H9 (cell line): ENCODE results near the gene TTC9C. TPM values are rescaled to one million over a fixed set of nuclear protein-coding genes. Genes with fewer than 3 reads are reported as not detected.
A peak's percentile ranks its signal among the peaks of the same experiment; 100 is the strongest.

Experiments used
- DNase-seq: peaks from one replicate; pipeline ENCODE4 v3.0.0-alpha.2; 2017
- H2AFZ ChIP-seq: one replicate; pipeline ENCODE4 v1.6.1; 2013; ENCODE audit warnings: mild to moderate bottlenecking, low read length, control low read depth, moderate library complexity
- H2AK5ac ChIP-seq: 2 replicates; pipeline ENCODE4 v1.6.1; 2013; ENCODE audit warnings: low read length, control low read depth, mixed read lengths; ENCODE audit not compliant: insufficient read length
- H2BK120ac ChIP-seq: one replicate; pipeline ENCODE4 v1.6.1; 2013; ENCODE audit warnings: low read depth, mild to moderate bottlenecking, low read length, control low read depth, inconsistent platforms; ENCODE audit not compliant: poor library complexity, severe bottlenecking
- H2BK12ac ChIP-seq: 2 replicates; pipeline ENCODE4 v1.6.1; 2013; ENCODE audit warnings: low read length, control low read depth, mixed read lengths, low read depth; ENCODE audit not compliant: insufficient read length
- H2BK15ac ChIP-seq: 2 replicates; pipeline ENCODE4 v1.6.1; 2013; ENCODE audit warnings: low read depth, low read length, control low read depth
- H2BK20ac ChIP-seq: one replicate; pipeline ENCODE4 v1.6.1; 2013; ENCODE audit warnings: low read depth, mild to moderate bottlenecking, low read length, control low read depth, inconsistent platforms; ENCODE audit not compliant: poor library complexity, severe bottlenecking
- H2BK5ac ChIP-seq: 2 replicates; pipeline ENCODE4 v1.6.1; 2013; ENCODE audit warnings: low read length, control low read depth, mixed read lengths; ENCODE audit not compliant: insufficient read length
- H3K14ac ChIP-seq: 2 replicates; pipeline ENCODE4 v1.6.1; 2013; ENCODE audit warnings: low read length, control low read depth; ENCODE audit not compliant: insufficient read depth
- H3K18ac ChIP-seq: 2 replicates; pipeline ENCODE4 v1.6.1; 2013; ENCODE audit warnings: low read depth, mild to moderate bottlenecking, mixed read lengths, low read length, control low read depth; ENCODE audit not compliant: insufficient read length
- H3K23ac ChIP-seq: 2 replicates; pipeline ENCODE4 v1.6.1; 2013; ENCODE audit warnings: low read length, control low read depth, mixed read lengths, low read depth; ENCODE audit not compliant: insufficient read length
- H3K23me2 ChIP-seq: 2 replicates; pipeline ENCODE4 v1.6.1; 2013; ENCODE audit warnings: low read depth, mild to moderate bottlenecking, mixed read lengths, low read length, control low read depth; ENCODE audit not compliant: insufficient read length, poor library complexity, severe bottlenecking
- H3K27ac ChIP-seq: 2 replicates; pipeline ENCODE4 v1.5.1; 2013; ENCODE audit warnings: low read length, control low read depth, mixed read lengths, low read depth; ENCODE audit not compliant: insufficient read length
- H3K27me3 ChIP-seq: 2 replicates; pipeline ENCODE4 v1.6.1; 2013; ENCODE audit warnings: low read length, control low read depth, inconsistent platforms; ENCODE audit not compliant: insufficient read depth
- H3K4ac ChIP-seq: 2 replicates; pipeline ENCODE4 v1.6.1; 2013; ENCODE audit warnings: low read depth, mild to moderate bottlenecking, control low read depth, inconsistent platforms, low read length, moderate library complexity
- H3K4me1 ChIP-seq: 2 replicates; pipeline ENCODE4 v1.6.1; 2013; ENCODE audit warnings: low read length, control low read depth, inconsistent platforms; ENCODE audit not compliant: insufficient read depth
- H3K4me2 ChIP-seq: 2 replicates; pipeline ENCODE4 v1.6.1; 2013; ENCODE audit warnings: low read length, control low read depth, mixed read lengths; ENCODE audit not compliant: insufficient read length, insufficient read depth
- H3K56ac ChIP-seq: 2 replicates; pipeline ENCODE4 v1.6.1; 2013; ENCODE audit warnings: low read depth, mild to moderate bottlenecking, mixed read lengths, low read length, control low read depth; ENCODE audit not compliant: insufficient read length
- H3K79me1 ChIP-seq: 2 replicates; pipeline ENCODE4 v1.6.1; 2013; ENCODE audit warnings: low read depth, mild to moderate bottlenecking, moderate library complexity, low read length, control low read depth, inconsistent platforms; ENCODE audit not compliant: insufficient read depth, poor library complexity, severe bottlenecking
- H3K79me2 ChIP-seq: 2 replicates; pipeline ENCODE4 v1.6.1; 2013; ENCODE audit warnings: low read length, control low read depth, inconsistent platforms; ENCODE audit not compliant: insufficient read depth
- H3K9ac ChIP-seq: 2 replicates; pipeline ENCODE4 v1.6.1; 2013; ENCODE audit warnings: low read length, control low read depth, mixed read lengths; ENCODE audit not compliant: insufficient read length; ENCODE audit errors: extremely low read depth
- H3K9me3 ChIP-seq: one replicate; pipeline ENCODE4 v1.6.1; 2013; ENCODE audit warnings: low read depth, low read length, inconsistent platforms; ENCODE audit not compliant: control insufficient read depth
- H3T11ph ChIP-seq: one replicate; pipeline ENCODE4 v1.6.1; 2013; ENCODE audit warnings: mild to moderate bottlenecking, low read length, control low read depth, inconsistent platforms
- H4K20me1 ChIP-seq: one replicate; pipeline ENCODE4 v1.6.1; 2013; ENCODE audit not compliant: control insufficient read depth, insufficient read length, insufficient read depth
- H4K5ac ChIP-seq: 2 replicates; pipeline ENCODE4 v1.6.1; 2013; ENCODE audit warnings: low read depth, mild to moderate bottlenecking, mixed read lengths, low read length, control low read depth; ENCODE audit not compliant: insufficient read length
- H4K8ac ChIP-seq: replicated peaks from 2 replicates; pipeline ENCODE4 v1.6.1; 2013; ENCODE audit warnings: low read length, control low read depth, mixed read lengths, low read depth; ENCODE audit not compliant: insufficient read length
- H4K91ac ChIP-seq: 2 replicates; pipeline ENCODE4 v1.6.1; 2013; ENCODE audit warnings: low read depth, mild to moderate bottlenecking, moderate library complexity, mixed read lengths, low read length, control low read depth; ENCODE audit not compliant: insufficient read length
- H3K27ac Mint-ChIP-seq, 3 experiments: 2 replicates in 2 of 3; 3 replicates in 1 of 3; pipeline ENCODE4 v1.8.0; 2020 to 2021; ENCODE audit warnings: mixed read lengths in 3 of 3, mild to moderate bottlenecking in 1 of 3, moderate library complexity in 1 of 3
- H3K27me3 Mint-ChIP-seq: 2 replicates; pipeline ENCODE4 v1.8.0; 2021; ENCODE audit warnings: low read depth, mild to moderate bottlenecking, moderate library complexity, mixed read lengths
- H3K36me3 Mint-ChIP-seq, 3 experiments: 2 replicates in 2 of 3; 3 replicates in 1 of 3; pipeline ENCODE4 v1.8.0; 2020 to 2021; ENCODE audit warnings: low read depth in 3 of 3, mixed read lengths in 3 of 3; ENCODE audit not compliant: insufficient read depth in 1 of 3
- H3K4me1 Mint-ChIP-seq, 2 experiments: 2 replicates each; pipeline ENCODE4 v1.8.0; 2020; ENCODE audit warnings: mixed read lengths in 2 of 2
- H3K4me3 Mint-ChIP-seq, 2 experiments: 2 replicates in 1 of 2; 3 replicates in 1 of 2; pipeline ENCODE4 v1.8.0; 2020 to 2021; ENCODE audit warnings: mild to moderate bottlenecking in 2 of 2, mixed read lengths in 2 of 2, moderate library complexity in 1 of 2
- H3K9me3 Mint-ChIP-seq, 2 experiments: 2 replicates in 1 of 2; 3 replicates in 1 of 2; pipeline ENCODE4 v1.8.0; 2020; ENCODE audit warnings: mild to moderate bottlenecking in 2 of 2, mixed read lengths in 2 of 2, moderate library complexity in 1 of 2
- WGBS: extraction: QIAGEN DNeasy Blood & Tissue Kit; methylation state at CpG from one replicate; pipeline ENCODE4 v1.1.7; 2013; ENCODE audit warnings: missing lambda C conversion rate, low lambda C conversion rate, mixed read lengths; ENCODE audit not compliant: insufficient read length; ENCODE audit errors: extremely low coverage; 5-methylcytosine and 5-hydroxymethylcytosine counted together
- total RNA-seq: library from RNA; stranded (reverse); gene quantifications from 2 replicates; pipeline ENCODE4 v1.2.1, GENCODE V29; 2021
- TF ChIP-seq, protein P1 (sequence below): fragments of 200-600 bp; sonication (generic); conservative IDR thresholded peaks from 3 replicates; pipeline ENCODE4 v1.8.0; 2021; ENCODE audit warnings: antibody characterized with exemption, mild to moderate bottlenecking

Gene TTC9C
- total RNA-seq, 1 experiment from 2014 or later = 33.4 TPM

DNA sequence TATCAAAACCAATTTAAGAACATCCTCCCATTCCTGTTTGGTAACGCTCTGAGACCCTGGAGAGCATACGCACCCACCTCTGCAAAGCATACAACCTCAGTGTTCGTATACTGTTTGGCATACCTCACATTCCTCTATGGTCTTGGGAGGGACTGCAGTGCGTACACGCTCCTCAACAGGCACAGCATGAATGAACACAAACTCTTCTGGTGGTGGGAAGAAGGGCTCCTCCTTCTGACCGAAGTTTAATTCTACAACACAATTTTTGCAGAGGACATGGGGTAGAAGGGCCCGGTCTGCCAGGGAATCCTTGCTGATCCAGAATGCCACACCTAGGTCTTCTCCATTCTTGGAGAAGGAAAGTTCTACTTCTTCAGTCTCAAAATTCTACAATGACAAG lies 6.3 kb upstream of the TTC9C start:
- Mint-ChIP-seq H3K9me3 (no peaks in the 10 kb centered on the region), H3K4me1 (peaks cover 17 to 23% of the 10 kb centered on the region in 2 experiments), H3K4me3 (no peak overlapping the region), H3K36me3 (peaks cover 61 to 87% (median 86%) of the 10 kb centered on the region in 3 experiments), H3K27me3 (no peaks in the 10 kb centered on the region), H3K27ac (peak overlapping the region in 2 of 3 experiments; percentile 18 to 91; a peak in 2 of 7 replicates)
- no peak overlapping the region for H3K4me2 ChIP-seq
- no peak overlapping the region for H3K9ac ChIP-seq
- H3K27ac ChIP-seq = no peak overlapping the region
- H3T11ph ChIP-seq = no peak overlapping the region
- H4K91ac ChIP-seq = no peak overlapping the region
- no peak overlapping the region for H2BK5ac ChIP-seq
- H3K27me3 ChIP-seq = no peaks in the 10 kb centered on the region
- H4K8ac ChIP-seq = no peak overlapping the region
- peaks cover 10% of the 10 kb centered on the region for H3K23me2 ChIP-seq
- H4K20me1 ChIP-seq = no peaks in the 10 kb centered on the region
- no peak overlapping the region for H3K23ac ChIP-seq
- no peak overlapping the region for H3K14ac ChIP-seq
- no peaks in the 10 kb centered on the region for H3K9me3 ChIP-seq
- peaks cover 6% of the 10 kb centered on the region for H3K79me1 ChIP-seq
- peaks cover 23% of the 10 kb centered on the region for H3K79me2 ChIP-seq
- no peak overlapping the region for H2BK120ac ChIP-seq
- H2BK20ac ChIP-seq = no peak overlapping the region
- no peak overlapping the region for H2AK5ac ChIP-seq
- TF ChIP-seq, protein P1, sequence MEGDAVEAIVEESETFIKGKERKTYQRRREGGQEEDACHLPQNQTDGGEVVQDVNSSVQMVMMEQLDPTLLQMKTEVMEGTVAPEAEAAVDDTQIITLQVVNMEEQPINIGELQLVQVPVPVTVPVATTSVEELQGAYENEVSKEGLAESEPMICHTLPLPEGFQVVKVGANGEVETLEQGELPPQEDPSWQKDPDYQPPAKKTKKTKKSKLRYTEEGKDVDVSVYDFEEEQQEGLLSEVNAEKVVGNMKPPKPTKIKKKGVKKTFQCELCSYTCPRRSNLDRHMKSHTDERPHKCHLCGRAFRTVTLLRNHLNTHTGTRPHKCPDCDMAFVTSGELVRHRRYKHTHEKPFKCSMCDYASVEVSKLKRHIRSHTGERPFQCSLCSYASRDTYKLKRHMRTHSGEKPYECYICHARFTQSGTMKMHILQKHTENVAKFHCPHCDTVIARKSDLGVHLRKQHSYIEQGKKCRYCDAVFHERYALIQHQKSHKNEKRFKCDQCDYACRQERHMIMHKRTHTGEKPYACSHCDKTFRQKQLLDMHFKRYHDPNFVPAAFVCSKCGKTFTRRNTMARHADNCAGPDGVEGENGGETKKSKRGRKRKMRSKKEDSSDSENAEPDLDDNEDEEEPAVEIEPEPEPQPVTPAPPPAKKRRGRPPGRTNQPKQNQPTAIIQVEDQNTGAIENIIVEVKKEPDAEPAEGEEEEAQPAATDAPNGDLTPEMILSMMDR = peak; percentile 41; the same call in 2 of the 3 replicates
- no peak overlapping the region for H2BK15ac ChIP-seq
- H4K5ac ChIP-seq = no peak overlapping the region
- H2BK12ac ChIP-seq = no peak overlapping the region
- no peak overlapping the region for H3K4ac ChIP-seq
- no peaks in the 10 kb centered on the region for H3K4me1 ChIP-seq
- DNase-seq = no peak
- no peak overlapping the region for H2AFZ ChIP-seq
- H3K18ac ChIP-seq = no peak overlapping the region
- H3K56ac ChIP-seq = no peak overlapping the region
- no CpG with 5 or more reads among the region's 7 CpGs for WGBS
